ENCODE results near the gene PPP2R2B.
A peak's percentile ranks its signal among the peaks of the same experiment; 100 is the strongest.
"Not testable (repeated sequence)": the region's sequence is repeated elsewhere in the genome, so short reads cannot be mapped to it uniquely, and the experiment has no call there.

Gene PPP2R2B

GRCh38 chr5:146618434-146618833, 260.1 kb downstream of the PPP2R2B start:
- TF ChIP-seq ZFP30 (CRISPR knock-in tag; IDR thresholded peaks at IDR 0.05), result no peak
- no peak for TF ChIP-seq POU6F1 (CRISPR knock-in tag; IDR thresholded peaks at IDR 0.05; ENCODE audit: borderline replicate concordance, low read depth)
- no peak for TF ChIP-seq ARNTL (CRISPR knock-in tag; IDR thresholded peaks at IDR 0.05; ENCODE audit: borderline replicate concordance, low read depth)
- no peak for TF ChIP-seq ZNF70 (CRISPR knock-in tag; IDR thresholded peaks at IDR 0.05)
- no peak for TF ChIP-seq ZFP3 (CRISPR knock-in tag; IDR thresholded peaks at IDR 0.05)
- TF ChIP-seq, protein P1, sequence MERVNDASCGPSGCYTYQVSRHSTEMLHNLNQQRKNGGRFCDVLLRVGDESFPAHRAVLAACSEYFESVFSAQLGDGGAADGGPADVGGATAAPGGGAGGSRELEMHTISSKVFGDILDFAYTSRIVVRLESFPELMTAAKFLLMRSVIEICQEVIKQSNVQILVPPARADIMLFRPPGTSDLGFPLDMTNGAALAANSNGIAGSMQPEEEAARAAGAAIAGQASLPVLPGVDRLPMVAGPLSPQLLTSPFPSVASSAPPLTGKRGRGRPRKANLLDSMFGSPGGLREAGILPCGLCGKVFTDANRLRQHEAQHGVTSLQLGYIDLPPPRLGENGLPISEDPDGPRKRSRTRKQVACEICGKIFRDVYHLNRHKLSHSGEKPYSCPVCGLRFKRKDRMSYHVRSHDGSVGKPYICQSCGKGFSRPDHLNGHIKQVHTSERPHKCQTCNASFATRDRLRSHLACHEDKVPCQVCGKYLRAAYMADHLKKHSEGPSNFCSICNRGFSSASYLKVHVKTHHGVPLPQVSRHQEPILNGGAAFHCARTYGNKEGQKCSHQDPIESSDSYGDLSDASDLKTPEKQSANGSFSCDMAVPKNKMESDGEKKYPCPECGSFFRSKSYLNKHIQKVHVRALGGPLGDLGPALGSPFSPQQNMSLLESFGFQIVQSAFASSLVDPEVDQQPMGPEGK (CRISPR knock-in tag; IDR thresholded peaks at IDR 0.05; ENCODE audit: borderline replicate concordance), result no peak
- TF ChIP-seq CSDC2 (CRISPR knock-in tag; IDR thresholded peaks at IDR 0.05), result no peak
- TF ChIP-seq, protein P2, sequence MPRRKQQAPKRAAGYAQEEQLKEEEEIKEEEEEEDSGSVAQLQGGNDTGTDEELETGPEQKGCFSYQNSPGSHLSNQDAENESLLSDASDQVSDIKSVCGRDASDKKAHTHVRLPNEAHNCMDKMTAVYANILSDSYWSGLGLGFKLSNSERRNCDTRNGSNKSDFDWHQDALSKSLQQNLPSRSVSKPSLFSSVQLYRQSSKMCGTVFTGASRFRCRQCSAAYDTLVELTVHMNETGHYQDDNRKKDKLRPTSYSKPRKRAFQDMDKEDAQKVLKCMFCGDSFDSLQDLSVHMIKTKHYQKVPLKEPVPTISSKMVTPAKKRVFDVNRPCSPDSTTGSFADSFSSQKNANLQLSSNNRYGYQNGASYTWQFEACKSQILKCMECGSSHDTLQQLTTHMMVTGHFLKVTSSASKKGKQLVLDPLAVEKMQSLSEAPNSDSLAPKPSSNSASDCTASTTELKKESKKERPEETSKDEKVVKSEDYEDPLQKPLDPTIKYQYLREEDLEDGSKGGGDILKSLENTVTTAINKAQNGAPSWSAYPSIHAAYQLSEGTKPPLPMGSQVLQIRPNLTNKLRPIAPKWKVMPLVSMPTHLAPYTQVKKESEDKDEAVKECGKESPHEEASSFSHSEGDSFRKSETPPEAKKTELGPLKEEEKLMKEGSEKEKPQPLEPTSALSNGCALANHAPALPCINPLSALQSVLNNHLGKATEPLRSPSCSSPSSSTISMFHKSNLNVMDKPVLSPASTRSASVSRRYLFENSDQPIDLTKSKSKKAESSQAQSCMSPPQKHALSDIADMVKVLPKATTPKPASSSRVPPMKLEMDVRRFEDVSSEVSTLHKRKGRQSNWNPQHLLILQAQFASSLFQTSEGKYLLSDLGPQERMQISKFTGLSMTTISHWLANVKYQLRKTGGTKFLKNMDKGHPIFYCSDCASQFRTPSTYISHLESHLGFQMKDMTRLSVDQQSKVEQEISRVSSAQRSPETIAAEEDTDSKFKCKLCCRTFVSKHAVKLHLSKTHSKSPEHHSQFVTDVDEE (CRISPR knock-in tag; IDR thresholded peaks at IDR 0.05), result no peak
- TF ChIP-seq, protein P3, sequence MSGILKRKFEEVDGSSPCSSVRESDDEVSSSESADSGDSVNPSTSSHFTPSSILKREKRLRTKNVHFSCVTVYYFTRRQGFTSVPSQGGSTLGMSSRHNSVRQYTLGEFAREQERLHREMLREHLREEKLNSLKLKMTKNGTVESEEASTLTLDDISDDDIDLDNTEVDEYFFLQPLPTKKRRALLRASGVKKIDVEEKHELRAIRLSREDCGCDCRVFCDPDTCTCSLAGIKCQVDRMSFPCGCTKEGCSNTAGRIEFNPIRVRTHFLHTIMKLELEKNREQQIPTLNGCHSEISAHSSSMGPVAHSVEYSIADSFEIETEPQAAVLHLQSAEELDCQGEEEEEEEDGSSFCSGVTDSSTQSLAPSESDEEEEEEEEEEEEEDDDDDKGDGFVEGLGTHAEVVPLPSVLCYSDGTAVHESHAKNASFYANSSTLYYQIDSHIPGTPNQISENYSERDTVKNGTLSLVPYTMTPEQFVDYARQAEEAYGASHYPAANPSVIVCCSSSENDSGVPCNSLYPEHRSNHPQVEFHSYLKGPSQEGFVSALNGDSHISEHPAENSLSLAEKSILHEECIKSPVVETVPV (CRISPR knock-in tag; IDR thresholded peaks at IDR 0.05), result no peak
- no peak for TF ChIP-seq SNAI2 (CRISPR knock-in tag; IDR thresholded peaks at IDR 0.05)
- no peak for TF ChIP-seq ESRRG (CRISPR knock-in tag; IDR thresholded peaks at IDR 0.05)
- no peak for TF ChIP-seq ISL1 (CRISPR knock-in tag; IDR thresholded peaks at IDR 0.05)
- ATAC-seq, result no peak

- ATAC-seq, result not testable (repeated sequence)
Measured at GRCh38 chr5:146609731-146610130, 268.8 kb downstream of the PPP2R2B start.

- no peak for TF ChIP-seq SNAI2 (CRISPR knock-in tag; IDR thresholded peaks at IDR 0.05)
- peak; percentile 36; the same call in 1 of the 2 replicates for TF ChIP-seq ISL1 (CRISPR knock-in tag; IDR thresholded peaks at IDR 0.05)
- no peak for TF ChIP-seq ARNTL (CRISPR knock-in tag; IDR thresholded peaks at IDR 0.05; ENCODE audit: borderline replicate concordance, low read depth)
- TF ChIP-seq ZFP3 (CRISPR knock-in tag; IDR thresholded peaks at IDR 0.05), result no peak
- no peak for TF ChIP-seq BACH2 (CRISPR knock-in tag; IDR thresholded peaks at IDR 0.05; ENCODE audit: borderline replicate concordance)
- no peak for TF ChIP-seq POU6F1 (CRISPR knock-in tag; IDR thresholded peaks at IDR 0.05; ENCODE audit: borderline replicate concordance, low read depth)
- TF ChIP-seq, protein P1 (CRISPR knock-in tag; IDR thresholded peaks at IDR 0.05; ENCODE audit: borderline replicate concordance), result no peak
- no peak for TF ChIP-seq ZFP30 (CRISPR knock-in tag; IDR thresholded peaks at IDR 0.05)
- TF ChIP-seq PPARA (CRISPR knock-in tag; IDR thresholded peaks at IDR 0.05; ENCODE audit: borderline replicate concordance), result no peak
- no peak for TF ChIP-seq ZNF70 (CRISPR knock-in tag; IDR thresholded peaks at IDR 0.05)
- no peak for TF ChIP-seq RARB (CRISPR knock-in tag; IDR thresholded peaks at IDR 0.05)
- peak; percentile 52; the same call in 1 of the 2 replicates for TF ChIP-seq TCF4 (CRISPR knock-in tag; IDR thresholded peaks at IDR 0.05; ENCODE audit: borderline replicate concordance)
- TF ChIP-seq ZNF8 (CRISPR knock-in tag; IDR thresholded peaks at IDR 0.05), result peak; percentile 21; the same call in 1 of the 2 replicates
- ATAC-seq, result peak; percentile 82
Measured at GRCh38 chr5:146607659-146608332, 270.8 kb downstream of the PPP2R2B start.

Measured in SK-N-SH treated with all-trans-retinoic acid at 6 μM for 48 hours (cell line).